ENCODE results near the gene DPM3.
"Not testable (repeated sequence)": the region's sequence is repeated elsewhere in the genome, so short reads cannot be mapped to it uniquely, and the experiment has no call there.

DPM3 gene

GRCh38 chr1:155174324-155175280, 34.3 kb upstream of the DPM3 start:
- DNase-seq = peak; percentile 79

- peak; percentile 89 for DNase-seq
Observed at GRCh38 chr1:155173478-155174323, 33.4 kb upstream of the DPM3 start, which contains the start of gene TRIM46. Gene TRIM46 (plus strand): TSS chr1:155173849. CDS start chr1:155173967, 118 bp downstream.

- peak; percentile 98 for DNase-seq
Observed at GRCh38 chr1:155172732-155173477, 32.6 kb upstream of the DPM3 start, which contains the start of gene KRTCAP2. Gene KRTCAP2 (minus strand): TSS chr1:155173304. CDS start chr1:155173224, 80 bp downstream.

- peak; percentile 43 for DNase-seq
Observed at GRCh38 chr1:155171836-155172731, 31.8 kb upstream of the DPM3 start.

- DNase-seq = peak; percentile 3
Observed at GRCh38 chr1:155170806-155171205, 30.5 kb upstream of the DPM3 start.

GRCh38 chr1:155170101-155170785, 29.9 kb upstream of the DPM3 start:
- DNase-seq = peak; percentile 9

GRCh38 chr1:155169541-155169940, 29.2 kb upstream of the DPM3 start:
- DNase-seq = no peak

- DNase-seq = peak; percentile 33
Observed at GRCh38 chr1:155168456-155169210, 28.3 kb upstream of the DPM3 start.

GRCh38 chr1:155168105-155168445, 27.7 kb upstream of the DPM3 start:
- not testable (repeated sequence) for DNase-seq

GRCh38 chr1:155167166-155168104, 27.1 kb upstream of the DPM3 start:
- DNase-seq = peak; percentile 95

GRCh38 chr1:155166471-155167165, 26.3 kb upstream of the DPM3 start:
- peak; percentile 28 for DNase-seq

- DNase-seq = peak; percentile 49
Observed at GRCh38 chr1:155166051-155166470, 25.7 kb upstream of the DPM3 start.

- DNase-seq = peak; percentile 36
Observed at GRCh38 chr1:155164625-155165024, 24.3 kb upstream of the DPM3 start.

- DNase-seq = not testable (repeated sequence)
Observed at GRCh38 chr1:155163785-155164184, 23.5 kb upstream of the DPM3 start.

- DNase-seq = not testable (repeated sequence)
Observed at GRCh38 chr1:155162631-155163030, 22.3 kb upstream of the DPM3 start.

- no peak for DNase-seq
Observed at GRCh38 chr1:155160128-155160527, 19.8 kb upstream of the DPM3 start.

GRCh38 chr1:155158991-155159390, 18.7 kb upstream of the DPM3 start:
- DNase-seq = no peak

- not testable (repeated sequence) for DNase-seq
Observed at GRCh38 chr1:155155996-155156643, 15.8 kb upstream of the DPM3 start.
